Thyroid gland (tissue), 4 donors: ENCODE measurements around the gene B4GALNT3.

Experiments used
- POLR2A ChIP-seq, 2 donors: fragments of 450-650 bp; IDR thresholded peaks; one replicate each; pipeline ENCODE4 v1.6.1; 2017; ENCODE audit warnings: antibody characterized with exemption in 2 of 2, mild to moderate bottlenecking in 2 of 2, moderate library complexity in 1 of 2
- TF ChIP-seq, protein P1 (sequence below), 6 experiments: fragments of 200-600 bp in 3 of 6; fragments of 450-650 bp in 3 of 6; sonication (generic) in 3 of 6; IDR thresholded peaks; one replicate each; pipeline ENCODE4 v1.5.1; 2016 to 2019; ENCODE audit warnings: antibody characterized with exemption in 6 of 6, mild to moderate bottlenecking in 2 of 6, inconsistent platforms in 1 of 6, moderate library complexity in 1 of 6

DNA sequence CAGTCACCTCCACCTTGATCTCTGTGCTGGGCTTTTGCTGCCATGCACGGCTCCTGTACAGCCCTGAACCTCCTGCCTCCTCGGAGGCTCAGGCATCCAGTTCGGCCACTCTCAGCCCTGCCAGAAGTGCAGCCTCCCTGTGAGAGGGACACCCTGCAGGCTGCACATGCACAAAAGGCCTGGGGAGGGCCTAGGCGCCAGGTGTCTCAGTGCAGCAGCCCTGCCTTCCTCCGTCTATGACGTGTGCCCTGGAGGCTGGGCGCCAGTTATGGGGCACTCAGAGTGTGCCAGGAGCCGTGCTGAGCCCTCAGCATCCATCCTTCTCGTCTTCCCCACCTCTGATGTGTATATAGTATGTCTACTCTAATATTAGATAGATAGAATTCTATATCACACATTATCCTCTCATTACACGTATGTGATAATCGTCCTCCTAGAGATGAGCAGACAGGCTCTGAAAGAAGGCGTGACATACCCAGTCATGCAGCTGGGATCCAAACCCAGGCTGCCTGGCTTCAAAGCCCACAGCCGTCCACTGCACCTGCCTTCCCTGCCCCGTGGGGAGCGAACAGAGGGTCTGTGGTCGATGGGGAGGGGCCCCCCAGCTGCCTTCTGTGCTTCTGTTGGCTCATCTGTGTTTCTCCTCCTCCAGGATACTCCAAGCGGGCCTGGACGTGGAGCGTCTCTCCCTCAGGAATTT lies 101.1 kb downstream of the B4GALNT3 start:
- TF ChIP-seq, protein P1, sequence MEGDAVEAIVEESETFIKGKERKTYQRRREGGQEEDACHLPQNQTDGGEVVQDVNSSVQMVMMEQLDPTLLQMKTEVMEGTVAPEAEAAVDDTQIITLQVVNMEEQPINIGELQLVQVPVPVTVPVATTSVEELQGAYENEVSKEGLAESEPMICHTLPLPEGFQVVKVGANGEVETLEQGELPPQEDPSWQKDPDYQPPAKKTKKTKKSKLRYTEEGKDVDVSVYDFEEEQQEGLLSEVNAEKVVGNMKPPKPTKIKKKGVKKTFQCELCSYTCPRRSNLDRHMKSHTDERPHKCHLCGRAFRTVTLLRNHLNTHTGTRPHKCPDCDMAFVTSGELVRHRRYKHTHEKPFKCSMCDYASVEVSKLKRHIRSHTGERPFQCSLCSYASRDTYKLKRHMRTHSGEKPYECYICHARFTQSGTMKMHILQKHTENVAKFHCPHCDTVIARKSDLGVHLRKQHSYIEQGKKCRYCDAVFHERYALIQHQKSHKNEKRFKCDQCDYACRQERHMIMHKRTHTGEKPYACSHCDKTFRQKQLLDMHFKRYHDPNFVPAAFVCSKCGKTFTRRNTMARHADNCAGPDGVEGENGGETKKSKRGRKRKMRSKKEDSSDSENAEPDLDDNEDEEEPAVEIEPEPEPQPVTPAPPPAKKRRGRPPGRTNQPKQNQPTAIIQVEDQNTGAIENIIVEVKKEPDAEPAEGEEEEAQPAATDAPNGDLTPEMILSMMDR (IDR thresholded peaks at IDR 0.05): no peak
- no peak for TF ChIP-seq POLR2A (IDR thresholded peaks at IDR 0.05)
